Esophagus muscularis mucosa (tissue), 4 donors: Measurements from ENCODE around the gene KCNJ15. TPM values are rescaled to one million over a fixed set of nuclear protein-coding genes. Genes with fewer than 3 reads are reported as not detected.

ENCODE experiments used
- DNase-seq: peaks from one replicate; pipeline ENCODE4 v3.0.0-alpha.2; 2017; ENCODE audit errors: extremely low spot score
- H3K27ac ChIP-seq, 4 donors: fragments of 200-600 bp; sonication (generic); replicated peaks in 1 of 4; 1 replicate in 3 of 4; 2 replicates in 1 of 4; pipeline ENCODE4 v1.5.1; 2016 to 2019; ENCODE audit warnings: mild to moderate bottlenecking in 1 of 4
- H3K27me3 ChIP-seq, 4 donors: fragments of 200-600 bp; sonication (generic); one replicate each; pipeline versions ENCODE4 v1.5.1 to v1.6.0; 2016 to 2019
- H3K36me3 ChIP-seq, 4 donors: fragments of 200-600 bp; sonication (generic); one replicate each; pipeline ENCODE4 v1.5.1; 2016 to 2019
- H3K4me1 ChIP-seq, 4 donors: fragments of 200-600 bp; sonication (generic); one replicate each; pipeline ENCODE4 v1.5.1; 2016 to 2019
- H3K4me3 ChIP-seq, 4 donors: fragments of 200-600 bp; sonication (generic); 1 replicate in 2 of 4; 2 replicates in 2 of 4; pipeline ENCODE4 v1.5.1; 2016 to 2019; ENCODE audit warnings: mild to moderate bottlenecking in 4 of 4, moderate library complexity in 1 of 4
- H3K9me3 ChIP-seq, 4 donors: fragments of 200-600 bp; sonication (generic); 1 replicate in 3 of 4; 2 replicates in 1 of 4; pipeline ENCODE4 v1.5.1; 2016 to 2019
- CTCF ChIP-seq, 3 experiments: fragments of 200-600 bp in 2 of 3; fragments of 450-650 bp in 1 of 3; sonication (generic) in 2 of 3; IDR thresholded peaks; one replicate each; pipeline ENCODE4 v1.5.1; 2017 to 2019; ENCODE audit warnings: antibody characterized with exemption in 3 of 3, mild to moderate bottlenecking in 2 of 3, moderate library complexity in 1 of 3
- POLR2A ChIP-seq: fragments of 450-650 bp; IDR thresholded peaks from one replicate; pipeline ENCODE4 v1.6.1; 2017; ENCODE audit warnings: antibody characterized with exemption, moderate library complexity, mild to moderate bottlenecking, low read depth
- WGBS: methylation state at CpG from one replicate; pipeline ENCODE4 v1.1.5; 2018; 5-methylcytosine and 5-hydroxymethylcytosine counted together
- intact Hi-C: fragments of 100-400 bp; cut with DNase I; formaldehyde crosslinking; loops from one replicate; pipeline ENCODE4 v1.15.1; 2023
- total RNA-seq, 4 donors: library from RNA; depleted of rRNA; stranded (reverse); fragments of >200 nt; gene quantifications; one replicate each; pipeline versions ENCODE4 v1.1.0 to v1.2.1, GENCODE V29; 2016

KCNJ15 gene
- total RNA-seq, 4 donors from 2014 or later = 1.2 to 1.6 TPM; not detected in 2

GRCh38 chr21:38355992-38356781 is 99.4 kb downstream of the KCNJ15 start:
- TF ChIP-seq CTCF (IDR thresholded peaks at IDR 0.05) = peak; percentile 74 to 83 (median 78)
- TF ChIP-seq POLR2A = no peak
- no peaks in the 10 kb centered on the region for H3K9me3 ChIP-seq
- H3K27ac ChIP-seq = no peak overlapping the region
- no peak overlapping the region for H3K4me3 ChIP-seq
- WGBS = 19% methylated on average over 8 of the region's 20 CpGs
- intact Hi-C loops = loop anchor here (10.0 kb wide), 1 partner anchor 681 kb away; no protein-coding TSS in a partner anchor
- H3K27me3 ChIP-seq = peaks cover 0 to 18% (median 0%) of the 10 kb centered on the region in 4 donors
- DNase-seq = no peak
- no peaks in the 10 kb centered on the region for H3K36me3 ChIP-seq
- peaks cover 4 to 10% (median 8%) of the 10 kb centered on the region in 4 donors for H3K4me1 ChIP-seq

Other genes starting within 250 kb of the KCNJ15 start
- 10 to 100 TPM in 2 of 4 donors, 1 to 10 TPM in 2; 3.7 to 13.3 (median 10.6) TPM for gene ERG, start 241.5 kb downstream of the KCNJ15 start, total RNA-seq